ENCODE results near the gene TAS1R1. TPM values are rescaled to one million over a fixed set of nuclear protein-coding genes. Genes with fewer than 3 reads are reported as not detected.

Gene TAS1R1
- total RNA-seq (2022; extraction: Qiagen RNA extraction; ENCODE audit: low read depth): not detected in 5 replicates

DNA sequence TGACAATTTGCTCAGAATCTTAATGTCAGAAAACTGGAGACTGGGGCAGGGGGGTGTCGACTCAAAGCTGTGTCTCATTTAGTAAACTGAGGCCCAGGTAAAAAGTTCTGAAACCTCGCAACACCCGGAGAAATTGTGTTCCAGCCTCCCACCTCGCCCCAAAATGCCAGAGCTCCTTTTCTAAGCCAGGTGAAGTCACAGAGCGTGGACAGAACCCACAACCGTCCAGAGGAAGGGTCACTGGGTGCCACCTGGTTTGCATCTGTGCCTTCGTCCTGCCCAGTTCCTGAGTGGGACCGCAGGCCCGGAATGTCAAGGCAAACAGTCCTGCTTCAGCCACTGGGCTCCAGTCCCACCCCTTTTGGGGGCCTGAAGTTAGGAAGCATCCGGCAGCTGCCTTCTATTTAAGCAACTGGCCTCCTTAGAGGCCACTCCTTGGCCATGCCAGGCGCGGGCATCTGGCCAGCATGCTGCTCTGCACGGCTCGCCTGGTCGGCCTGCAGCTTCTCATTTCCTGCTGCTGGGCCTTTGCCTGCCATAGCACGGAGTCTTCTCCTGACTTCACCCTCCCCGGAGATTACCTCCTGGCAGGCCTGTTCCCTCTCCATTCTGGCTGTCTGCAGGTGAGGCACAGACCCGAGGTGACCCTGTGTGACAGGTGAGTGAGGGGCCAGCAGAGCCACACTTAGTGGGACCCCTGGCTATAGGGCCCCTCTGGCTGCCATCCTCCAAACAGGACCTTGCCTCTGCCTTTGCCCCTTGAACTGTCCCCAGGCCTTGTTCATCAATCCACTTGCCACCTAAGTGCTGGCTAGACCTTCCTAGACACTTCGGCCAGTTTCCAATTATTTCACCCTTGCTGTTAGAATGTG lies at the start of gene TAS1R1:
Gene TAS1R1 (plus strand): TSS at position 401 of the 872 bp plus-strand sequence. CDS start 67 bp downstream, at position 468.

DNA sequence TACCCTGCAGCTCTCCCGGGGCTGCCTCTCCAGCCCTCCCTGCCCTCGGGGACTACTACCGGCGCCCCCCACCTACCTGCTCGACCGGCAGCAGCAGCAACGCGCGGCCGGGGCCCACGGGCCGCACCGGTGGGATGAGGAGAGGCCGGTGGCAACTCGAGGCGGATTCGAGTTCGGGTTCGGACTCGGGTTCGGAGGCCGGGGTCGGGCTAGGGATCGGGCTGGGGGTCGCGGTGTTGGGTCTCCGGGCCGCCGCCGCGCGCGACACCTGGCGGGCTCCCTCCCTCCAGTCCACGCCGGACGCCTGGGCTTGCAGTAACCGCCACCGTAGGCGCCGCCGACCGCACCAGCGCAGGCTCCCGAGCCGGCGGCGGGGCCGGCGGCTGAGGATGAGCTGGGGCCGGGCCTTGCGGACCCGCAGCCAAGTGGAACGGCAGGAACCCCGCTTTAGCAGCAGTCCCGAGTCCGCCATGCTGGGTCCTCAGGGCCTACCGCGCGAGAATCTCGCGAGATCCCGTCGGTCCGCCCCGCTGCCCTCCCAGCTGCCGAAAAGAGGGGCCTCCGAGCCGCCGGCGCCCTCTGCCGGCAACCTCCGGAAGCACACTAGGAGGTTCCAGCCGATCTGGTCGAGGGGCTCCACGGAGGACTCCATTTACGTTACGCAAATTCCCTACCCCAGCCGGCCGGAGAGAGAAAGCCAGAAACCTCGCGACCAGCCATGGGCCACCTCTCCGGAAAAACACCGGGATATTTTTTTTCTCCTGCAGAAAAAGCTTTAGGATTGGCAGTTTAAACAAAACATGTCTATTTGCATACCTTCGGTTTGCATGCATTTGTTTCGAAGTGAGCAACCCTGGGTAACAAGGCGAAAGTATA lies 838 bp upstream of the TAS1R1 start, which contains the start of gene NOL9:
Gene NOL9 (minus strand): TSS at position 483 of the 876 bp plus-strand sequence. CDS start 11 bp downstream, at position 472.

DNA sequence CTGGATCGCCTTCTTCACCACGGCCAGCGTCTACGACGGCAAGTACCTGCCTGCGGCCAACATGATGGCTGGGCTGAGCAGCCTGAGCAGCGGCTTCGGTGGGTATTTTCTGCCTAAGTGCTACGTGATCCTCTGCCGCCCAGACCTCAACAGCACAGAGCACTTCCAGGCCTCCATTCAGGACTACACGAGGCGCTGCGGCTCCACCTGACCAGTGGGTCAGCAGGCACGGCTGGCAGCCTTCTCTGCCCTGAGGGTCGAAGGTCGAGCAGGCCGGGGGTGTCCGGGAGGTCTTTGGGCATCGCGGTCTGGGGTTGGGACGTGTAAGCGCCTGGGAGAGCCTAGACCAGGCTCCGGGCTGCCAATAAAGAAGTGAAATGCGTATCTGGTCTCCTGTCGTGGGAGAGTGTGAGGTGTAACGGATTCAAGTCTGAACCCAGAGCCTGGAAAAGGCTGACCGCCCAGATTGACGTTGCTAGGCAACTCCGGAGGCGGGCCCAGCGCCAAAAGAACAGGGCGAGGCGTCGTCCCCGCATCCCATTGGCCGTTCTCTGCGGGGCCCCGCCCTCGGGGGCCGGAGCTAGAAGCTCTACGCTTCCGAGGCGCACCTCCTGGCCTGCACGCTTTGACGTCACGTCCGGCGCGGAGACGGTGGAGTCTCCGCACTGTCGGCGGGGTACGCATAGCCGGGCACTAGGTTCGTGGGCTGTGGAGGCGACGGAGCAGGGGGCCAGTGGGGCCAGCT lies 24.4 kb downstream of the TAS1R1 start, which contains the start of gene ZBTB48:
Gene ZBTB48 (plus strand): TSS at position 621 of the 745 bp plus-strand sequence. CDS start 616 bp downstream, outside the sequence.

DNA sequence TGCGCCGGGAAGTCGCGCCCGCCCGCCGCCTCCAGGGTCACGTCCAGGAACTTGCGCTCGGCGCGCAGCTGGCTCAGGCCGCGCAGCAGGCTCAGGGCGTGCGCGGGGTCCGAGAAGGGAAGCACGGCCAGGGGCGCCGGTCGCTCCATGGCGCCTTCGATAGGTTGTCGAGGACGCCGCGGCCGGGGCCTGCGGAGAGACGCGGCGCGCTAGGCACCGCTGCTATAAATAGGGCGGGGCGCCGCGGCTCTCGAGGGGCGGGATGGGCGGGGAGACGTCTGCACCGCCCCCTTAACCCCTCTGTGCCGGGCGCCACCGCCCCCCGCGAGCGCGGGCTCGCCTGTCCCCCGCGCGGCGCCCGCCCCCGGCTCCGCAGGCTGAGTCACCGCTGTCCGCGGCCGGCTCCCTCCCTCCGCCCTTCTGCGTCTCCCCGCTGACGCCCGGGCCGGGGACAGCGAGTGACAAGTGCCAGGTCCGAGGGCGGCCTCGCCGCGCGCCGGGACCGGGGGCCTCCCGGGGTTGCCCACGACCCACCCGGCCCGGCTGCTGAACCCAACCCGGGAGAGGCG lies 47.6 kb downstream of the TAS1R1 start, which contains the start of gene KLHL21:
Gene KLHL21 (minus strand): TSS at position 201 of the 569 bp plus-strand sequence. CDS start 52 bp downstream, at position 149.

DNA sequence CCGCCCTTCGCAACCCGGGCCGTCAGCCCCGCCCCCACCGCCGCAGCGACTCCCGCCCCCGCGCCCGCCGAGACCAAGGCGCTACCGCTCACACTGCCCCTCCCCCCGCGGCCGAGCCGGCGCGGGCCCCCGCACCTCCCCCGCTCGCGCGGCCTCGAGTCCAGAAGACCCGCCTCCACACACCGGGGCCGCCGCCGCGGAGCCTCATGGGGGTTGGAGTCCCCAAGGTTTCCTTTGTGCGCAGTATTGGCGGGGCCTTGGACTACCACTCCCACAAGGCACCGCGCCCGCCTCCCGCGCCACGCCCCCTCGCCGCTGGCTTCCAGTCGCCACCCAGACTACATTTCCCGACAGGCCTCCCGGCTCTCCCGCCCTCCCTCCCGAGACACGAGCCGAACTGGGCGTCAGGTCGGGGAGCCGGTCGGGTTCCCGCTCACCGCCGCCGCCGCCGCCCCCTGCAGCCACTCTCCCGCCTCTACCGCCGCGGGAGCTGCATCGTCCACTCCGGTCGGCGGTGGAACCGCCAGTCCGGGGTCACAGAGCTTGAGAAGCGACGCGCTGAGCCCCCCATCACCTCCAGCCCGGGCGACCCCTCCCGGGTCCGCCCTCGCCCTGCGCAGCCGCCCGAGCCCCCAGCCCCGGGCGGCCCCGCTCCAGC lies 58.4 kb downstream of the TAS1R1 start, which contains the start of gene PHF13:
Gene PHF13 (plus strand): TSS at position 371 of the 658 bp plus-strand sequence. CDS start 336 bp downstream, outside the sequence.

DNA sequence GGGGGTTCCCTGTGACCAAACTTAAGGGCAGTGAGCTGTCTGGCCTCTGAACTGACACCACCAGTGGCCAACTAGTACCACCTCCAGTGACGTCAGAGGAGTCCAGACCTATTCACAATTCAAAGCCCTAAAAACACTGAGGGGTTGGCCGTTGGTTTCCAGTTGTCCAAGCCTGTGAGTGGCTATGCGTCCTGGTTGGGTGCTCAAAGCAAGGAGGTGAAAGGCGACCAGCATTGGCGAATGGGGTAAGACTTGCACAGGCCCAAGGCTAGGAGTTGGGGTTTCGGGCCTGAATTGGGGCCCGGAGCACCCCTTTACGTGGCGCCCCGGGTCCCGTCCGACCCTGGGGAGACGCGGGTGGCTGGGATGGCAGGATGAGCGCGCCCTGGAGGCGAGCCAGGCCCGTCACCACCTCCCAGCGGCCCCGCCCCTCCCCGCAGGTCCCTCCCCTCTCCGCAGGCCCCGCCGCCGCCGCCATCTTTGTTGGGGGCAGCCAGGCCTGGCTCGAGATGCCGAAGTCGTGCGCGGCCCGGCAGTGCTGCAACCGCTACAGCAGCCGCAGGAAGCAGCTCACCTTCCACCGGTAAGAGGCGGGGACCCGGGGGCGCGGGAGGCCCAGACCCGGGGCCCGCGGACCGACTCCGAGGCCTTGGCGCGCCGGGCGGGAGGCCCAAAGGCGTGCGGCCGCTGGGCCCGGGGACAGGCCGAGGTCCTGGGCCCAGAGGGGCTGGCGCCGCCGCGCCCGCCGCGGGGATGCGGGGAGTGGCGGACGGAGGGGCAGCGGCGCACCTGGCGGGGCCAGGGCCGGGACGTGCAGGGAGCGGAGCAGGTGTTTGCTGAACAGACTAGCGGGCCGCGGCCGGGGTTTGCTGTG lies 69.8 kb downstream of the TAS1R1 start, which contains the start of gene THAP3:
Gene THAP3 (plus strand): TSS at position 159 of the 874 bp plus-strand sequence. CDS start 351 bp downstream, at position 510.

Other genes starting within 250 kb of the TAS1R1 start
- 75.8 to 101 TPM (median 95.9 TPM) in 5 replicates for gene ACOT7, start 161.5 kb upstream of the TAS1R1 start, total RNA-seq (2022; extraction: Qiagen RNA extraction; ENCODE audit: low read depth)
- gene HES2, start 135.4 kb upstream of the TAS1R1 start, total RNA-seq (2022; extraction: Qiagen RNA extraction; ENCODE audit: low read depth): 3.3 to 7.2 TPM (median 6.0 TPM) in 5 replicates
- gene ESPN, start 130.5 kb upstream of the TAS1R1 start, total RNA-seq (2022; extraction: Qiagen RNA extraction; ENCODE audit: low read depth): 0.29 to 0.94 TPM (median 0.42 TPM) in 5 replicates
- 3.3 to 5.0 TPM (median 4.5 TPM) in 5 replicates for gene TNFRSF25, start 89.1 kb upstream of the TAS1R1 start, total RNA-seq (2022; extraction: Qiagen RNA extraction; ENCODE audit: low read depth)
- 2.9 to 5.2 TPM (median 3.9 TPM) in 5 replicates for gene PLEKHG5, start 63.6 kb upstream of the TAS1R1 start, total RNA-seq (2022; extraction: Qiagen RNA extraction; ENCODE audit: low read depth)
- 3.5 to 5.2 TPM (median 4.4 TPM) in 5 replicates for gene NOL9, start 794 bp upstream of the TAS1R1 start, total RNA-seq (2022; extraction: Qiagen RNA extraction; ENCODE audit: low read depth)
- gene ZBTB48, start 24.7 kb downstream of the TAS1R1 start, total RNA-seq (2022; extraction: Qiagen RNA extraction; ENCODE audit: low read depth): 12.5 to 20.0 TPM (median 16.3 TPM) in 5 replicates
- gene KLHL21, start 47.6 kb downstream of the TAS1R1 start, total RNA-seq (2022; extraction: Qiagen RNA extraction; ENCODE audit: low read depth): 16.1 to 27.2 TPM (median 22.0 TPM) in 5 replicates
- 6.7 to 8.9 TPM (median 8.4 TPM) in 5 replicates for gene PHF13, start 58.4 kb downstream of the TAS1R1 start, total RNA-seq (2022; extraction: Qiagen RNA extraction; ENCODE audit: low read depth)
- 15.2 to 17.5 TPM (median 16.9 TPM) in 5 replicates for gene THAP3, start 69.6 kb downstream of the TAS1R1 start, total RNA-seq (2022; extraction: Qiagen RNA extraction; ENCODE audit: low read depth)
- gene DNAJC11, start 146.5 kb downstream of the TAS1R1 start, total RNA-seq (2022; extraction: Qiagen RNA extraction; ENCODE audit: low read depth): 31.7 to 34.2 TPM (median 33.7 TPM) in 5 replicates
- 59.8 to 73.8 TPM (median 64.5 TPM) in 5 replicates for gene CAMTA1, start 230.1 kb downstream of the TAS1R1 start, total RNA-seq (2022; extraction: Qiagen RNA extraction; ENCODE audit: low read depth)

Measured in A549 treated with GW870086 at 1 μM for 4 hours (cell line).